H9 (cell line): Measurements from ENCODE around the gene MANF. TPM values are rescaled to one million over a fixed set of nuclear protein-coding genes. Genes with fewer than 3 reads are reported as not detected.

ENCODE experiments used
- DNase-seq: peaks from one replicate; pipeline ENCODE4 v3.0.0-alpha.2; 2017
- H2AFZ ChIP-seq: one replicate; pipeline ENCODE4 v1.6.1; 2013; ENCODE audit warnings: mild to moderate bottlenecking, low read length, control low read depth, moderate library complexity
- H2AK5ac ChIP-seq: 2 replicates; pipeline ENCODE4 v1.6.1; 2013; ENCODE audit warnings: low read length, control low read depth, mixed read lengths; ENCODE audit not compliant: insufficient read length
- H2BK120ac ChIP-seq: one replicate; pipeline ENCODE4 v1.6.1; 2013; ENCODE audit warnings: low read depth, mild to moderate bottlenecking, low read length, control low read depth, inconsistent platforms; ENCODE audit not compliant: poor library complexity, severe bottlenecking
- H2BK12ac ChIP-seq: 2 replicates; pipeline ENCODE4 v1.6.1; 2013; ENCODE audit warnings: low read length, control low read depth, mixed read lengths, low read depth; ENCODE audit not compliant: insufficient read length
- H2BK15ac ChIP-seq: 2 replicates; pipeline ENCODE4 v1.6.1; 2013; ENCODE audit warnings: low read depth, low read length, control low read depth
- H2BK20ac ChIP-seq: one replicate; pipeline ENCODE4 v1.6.1; 2013; ENCODE audit warnings: low read depth, mild to moderate bottlenecking, low read length, control low read depth, inconsistent platforms; ENCODE audit not compliant: poor library complexity, severe bottlenecking
- H2BK5ac ChIP-seq: 2 replicates; pipeline ENCODE4 v1.6.1; 2013; ENCODE audit warnings: low read length, control low read depth, mixed read lengths; ENCODE audit not compliant: insufficient read length
- H3K14ac ChIP-seq: 2 replicates; pipeline ENCODE4 v1.6.1; 2013; ENCODE audit warnings: low read length, control low read depth; ENCODE audit not compliant: insufficient read depth
- H3K18ac ChIP-seq: 2 replicates; pipeline ENCODE4 v1.6.1; 2013; ENCODE audit warnings: low read depth, mild to moderate bottlenecking, mixed read lengths, low read length, control low read depth; ENCODE audit not compliant: insufficient read length
- H3K23ac ChIP-seq: 2 replicates; pipeline ENCODE4 v1.6.1; 2013; ENCODE audit warnings: low read length, control low read depth, mixed read lengths, low read depth; ENCODE audit not compliant: insufficient read length
- H3K23me2 ChIP-seq: 2 replicates; pipeline ENCODE4 v1.6.1; 2013; ENCODE audit warnings: low read depth, mild to moderate bottlenecking, mixed read lengths, low read length, control low read depth; ENCODE audit not compliant: insufficient read length, poor library complexity, severe bottlenecking
- H3K27ac ChIP-seq: 2 replicates; pipeline ENCODE4 v1.5.1; 2013; ENCODE audit warnings: low read length, control low read depth, mixed read lengths, low read depth; ENCODE audit not compliant: insufficient read length
- H3K27me3 ChIP-seq: 2 replicates; pipeline ENCODE4 v1.6.1; 2013; ENCODE audit warnings: low read length, control low read depth, inconsistent platforms; ENCODE audit not compliant: insufficient read depth
- H3K4ac ChIP-seq: 2 replicates; pipeline ENCODE4 v1.6.1; 2013; ENCODE audit warnings: low read depth, mild to moderate bottlenecking, control low read depth, inconsistent platforms, low read length, moderate library complexity
- H3K4me1 ChIP-seq: 2 replicates; pipeline ENCODE4 v1.6.1; 2013; ENCODE audit warnings: low read length, control low read depth, inconsistent platforms; ENCODE audit not compliant: insufficient read depth
- H3K4me2 ChIP-seq: 2 replicates; pipeline ENCODE4 v1.6.1; 2013; ENCODE audit warnings: low read length, control low read depth, mixed read lengths; ENCODE audit not compliant: insufficient read length, insufficient read depth
- H3K56ac ChIP-seq: 2 replicates; pipeline ENCODE4 v1.6.1; 2013; ENCODE audit warnings: low read depth, mild to moderate bottlenecking, mixed read lengths, low read length, control low read depth; ENCODE audit not compliant: insufficient read length
- H3K79me1 ChIP-seq: 2 replicates; pipeline ENCODE4 v1.6.1; 2013; ENCODE audit warnings: low read depth, mild to moderate bottlenecking, moderate library complexity, low read length, control low read depth, inconsistent platforms; ENCODE audit not compliant: insufficient read depth, poor library complexity, severe bottlenecking
- H3K79me2 ChIP-seq: 2 replicates; pipeline ENCODE4 v1.6.1; 2013; ENCODE audit warnings: low read length, control low read depth, inconsistent platforms; ENCODE audit not compliant: insufficient read depth
- H3K9ac ChIP-seq: 2 replicates; pipeline ENCODE4 v1.6.1; 2013; ENCODE audit warnings: low read length, control low read depth, mixed read lengths; ENCODE audit not compliant: insufficient read length; ENCODE audit errors: extremely low read depth
- H3K9me3 ChIP-seq: one replicate; pipeline ENCODE4 v1.6.1; 2013; ENCODE audit warnings: low read depth, low read length, inconsistent platforms; ENCODE audit not compliant: control insufficient read depth
- H3T11ph ChIP-seq: one replicate; pipeline ENCODE4 v1.6.1; 2013; ENCODE audit warnings: mild to moderate bottlenecking, low read length, control low read depth, inconsistent platforms
- H4K20me1 ChIP-seq: one replicate; pipeline ENCODE4 v1.6.1; 2013; ENCODE audit not compliant: control insufficient read depth, insufficient read length, insufficient read depth
- H4K5ac ChIP-seq: 2 replicates; pipeline ENCODE4 v1.6.1; 2013; ENCODE audit warnings: low read depth, mild to moderate bottlenecking, mixed read lengths, low read length, control low read depth; ENCODE audit not compliant: insufficient read length
- H4K8ac ChIP-seq: replicated peaks from 2 replicates; pipeline ENCODE4 v1.6.1; 2013; ENCODE audit warnings: low read length, control low read depth, mixed read lengths, low read depth; ENCODE audit not compliant: insufficient read length
- H4K91ac ChIP-seq: 2 replicates; pipeline ENCODE4 v1.6.1; 2013; ENCODE audit warnings: low read depth, mild to moderate bottlenecking, moderate library complexity, mixed read lengths, low read length, control low read depth; ENCODE audit not compliant: insufficient read length
- H3K27ac Mint-ChIP-seq, 3 experiments: 2 replicates in 2 of 3; 3 replicates in 1 of 3; pipeline ENCODE4 v1.8.0; 2020 to 2021; ENCODE audit warnings: mixed read lengths in 3 of 3, mild to moderate bottlenecking in 1 of 3, moderate library complexity in 1 of 3
- H3K27me3 Mint-ChIP-seq: 2 replicates; pipeline ENCODE4 v1.8.0; 2021; ENCODE audit warnings: low read depth, mild to moderate bottlenecking, moderate library complexity, mixed read lengths
- H3K36me3 Mint-ChIP-seq, 3 experiments: 2 replicates in 2 of 3; 3 replicates in 1 of 3; pipeline ENCODE4 v1.8.0; 2020 to 2021; ENCODE audit warnings: low read depth in 3 of 3, mixed read lengths in 3 of 3; ENCODE audit not compliant: insufficient read depth in 1 of 3
- H3K4me1 Mint-ChIP-seq, 2 experiments: 2 replicates each; pipeline ENCODE4 v1.8.0; 2020; ENCODE audit warnings: mixed read lengths in 2 of 2
- H3K4me3 Mint-ChIP-seq, 2 experiments: 2 replicates in 1 of 2; 3 replicates in 1 of 2; pipeline ENCODE4 v1.8.0; 2020 to 2021; ENCODE audit warnings: mild to moderate bottlenecking in 2 of 2, mixed read lengths in 2 of 2, moderate library complexity in 1 of 2
- H3K9me3 Mint-ChIP-seq, 2 experiments: 2 replicates in 1 of 2; 3 replicates in 1 of 2; pipeline ENCODE4 v1.8.0; 2020; ENCODE audit warnings: mild to moderate bottlenecking in 2 of 2, mixed read lengths in 2 of 2, moderate library complexity in 1 of 2
- CTCF ChIP-seq: fragments of 200-600 bp; sonication (generic); conservative IDR thresholded peaks from 3 replicates; pipeline ENCODE4 v1.8.0; 2021; ENCODE audit warnings: antibody characterized with exemption, mild to moderate bottlenecking
- whole genome bisulfite sequencing: extraction: QIAGEN DNeasy Blood & Tissue Kit; methylation state at CpG from one replicate; pipeline ENCODE4 v1.1.7; 2013; ENCODE audit warnings: missing lambda C conversion rate, low lambda C conversion rate, mixed read lengths; ENCODE audit not compliant: insufficient read length; ENCODE audit errors: extremely low coverage; 5-methylcytosine and 5-hydroxymethylcytosine counted together
- total RNA-seq: library from RNA; stranded (reverse); gene quantifications from 2 replicates; pipeline ENCODE4 v1.2.1, GENCODE V29; 2021

MANF gene
- total RNA-seq, 1 experiment from 2014 or later, result 148 TPM

- no peak overlapping the region for H3K9ac ChIP-seq
- no peak overlapping the region for H3T11ph ChIP-seq
- H3K27ac Mint-ChIP-seq, result no peak overlapping the region
- H4K5ac ChIP-seq, result no peak overlapping the region
- no peak overlapping the region for H2BK12ac ChIP-seq
- H3K27ac ChIP-seq, result no peak overlapping the region
- no peak overlapping the region for H2BK20ac ChIP-seq
- H3K4ac ChIP-seq, result no peak overlapping the region
- TF ChIP-seq CTCF, result no peak
- H3K23me2 ChIP-seq, result no peaks in the 10 kb centered on the region
- H4K91ac ChIP-seq, result no peak overlapping the region
- no peak overlapping the region for H3K14ac ChIP-seq
- H3K4me3 Mint-ChIP-seq, result no peak overlapping the region
- H3K4me1 ChIP-seq, result no peaks in the 10 kb centered on the region
- H4K8ac ChIP-seq, result no peak overlapping the region
- no peak overlapping the region for H2BK15ac ChIP-seq
- no peak overlapping the region for H3K56ac ChIP-seq
- H2BK5ac ChIP-seq, result no peak overlapping the region
- no peaks in the 10 kb centered on the region for H3K9me3 ChIP-seq
- H2AK5ac ChIP-seq, result no peak overlapping the region
- H3K18ac ChIP-seq, result no peak overlapping the region
- no peaks in the 10 kb centered on the region for H3K27me3 Mint-ChIP-seq
- no peak for DNase-seq
- WGBS, result no CpG with 5 or more reads among the region's 4 CpGs
- H3K9me3 Mint-ChIP-seq, result no peaks in the 10 kb centered on the region
- no peak overlapping the region for H3K23ac ChIP-seq
- H3K4me1 Mint-ChIP-seq, result peaks cover 8 to 11% of the 10 kb centered on the region in 2 experiments
- no peaks in the 10 kb centered on the region for H4K20me1 ChIP-seq
- H3K79me2 ChIP-seq, result no peaks in the 10 kb centered on the region
- no peaks in the 10 kb centered on the region for H3K79me1 ChIP-seq
- no peak overlapping the region for H3K4me2 ChIP-seq
- H3K27me3 ChIP-seq, result no peaks in the 10 kb centered on the region
- no peak overlapping the region for H2AFZ ChIP-seq
- H3K36me3 Mint-ChIP-seq, result peaks cover 8 to 55% (median 25%) of the 10 kb centered on the region in 3 experiments; a peak in 6 of 7 replicates
- H2BK120ac ChIP-seq, result no peak overlapping the region
These were observed 16.6 kb downstream of the MANF start for GRCh38 chr3:51401735-51402134.
